GM18870 (cell line): Measurements from ENCODE around the gene SNN.

Source experiments
- ATAC-seq: cut with Tn5 transposase; IDR thresholded peaks from one replicate; pipeline ENCODE4 v1.9.1; 2021; ENCODE audit warnings: moderate library complexity; ENCODE audit not compliant: unreplicated experiment

Gene SNN

DNA sequence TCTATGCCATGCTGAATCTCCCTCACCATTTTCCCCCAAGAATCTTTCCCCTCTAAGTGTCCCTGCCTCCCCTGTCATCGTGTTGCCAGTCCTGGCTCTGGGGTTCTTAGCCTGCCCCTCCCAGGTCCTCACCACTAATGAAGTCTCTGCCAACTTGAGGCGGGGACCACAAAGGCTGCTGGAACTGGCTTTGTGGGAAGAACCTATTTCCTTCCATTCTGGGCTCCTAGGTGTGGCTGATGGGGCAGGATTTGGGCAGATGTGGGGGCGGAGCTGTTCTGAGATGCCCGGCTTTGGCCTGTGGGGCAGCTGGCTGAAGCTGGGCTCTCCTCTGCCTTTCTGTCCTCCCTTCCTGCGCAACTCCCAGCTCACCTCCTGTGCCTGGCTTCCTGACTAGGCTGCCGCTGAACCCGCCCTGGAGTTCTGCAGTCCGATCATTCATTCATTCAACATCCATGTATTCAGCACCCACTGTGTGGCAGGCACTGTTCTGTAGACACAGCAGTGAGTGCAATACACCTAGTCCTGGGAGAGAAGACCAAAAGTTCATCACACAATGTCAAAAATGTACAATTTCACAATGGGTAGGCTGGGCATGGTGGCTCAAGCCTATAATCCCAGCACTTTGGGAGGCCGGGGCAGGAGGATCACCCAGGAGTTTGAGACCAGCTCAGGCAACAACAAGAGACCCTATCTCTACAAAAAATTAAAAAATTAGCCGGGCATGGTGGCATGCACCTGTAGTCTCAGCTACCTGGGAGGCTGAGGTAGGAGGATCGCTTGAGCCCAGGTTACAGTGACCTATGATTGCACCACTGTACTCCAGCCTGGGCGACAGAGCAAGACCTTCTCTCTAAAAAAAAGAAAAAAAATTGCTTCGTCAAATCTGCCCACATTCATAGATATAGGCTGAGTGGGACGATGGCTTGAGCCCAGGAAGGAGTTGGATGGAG, 1.9 kb upstream of the SNN start:
- no peak for ATAC-seq

DNA sequence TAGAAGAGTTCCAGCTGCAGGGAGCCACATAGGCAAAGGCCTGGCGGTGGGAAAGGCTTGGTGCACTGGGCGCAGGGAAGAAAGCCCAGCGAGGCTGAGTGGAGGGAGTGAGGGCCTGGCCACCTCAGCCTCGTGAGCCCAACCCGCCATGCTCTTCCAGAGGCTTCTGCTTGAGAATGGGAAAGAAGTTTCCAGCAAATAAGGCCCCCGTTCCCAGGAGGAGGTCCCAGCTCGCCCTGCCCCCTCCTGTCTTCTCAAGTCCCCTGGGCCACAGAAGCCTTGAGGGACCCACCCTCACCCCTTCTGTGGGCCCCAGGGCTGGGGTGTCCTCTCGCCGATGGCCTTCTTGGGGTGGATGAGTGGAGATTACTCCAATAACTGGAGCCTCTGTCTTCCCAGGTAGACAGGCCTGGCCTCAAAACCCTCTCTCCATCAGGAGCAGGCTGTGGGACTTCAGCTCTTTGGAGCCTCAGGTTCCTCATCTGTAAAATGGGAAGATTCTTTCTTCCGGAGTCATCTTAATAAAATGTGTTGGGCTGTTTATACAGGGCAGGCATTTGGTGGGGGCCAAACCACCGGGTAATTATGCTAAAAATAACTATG, 933 bp upstream of the SNN start:
- ATAC-seq: no peak

DNA sequence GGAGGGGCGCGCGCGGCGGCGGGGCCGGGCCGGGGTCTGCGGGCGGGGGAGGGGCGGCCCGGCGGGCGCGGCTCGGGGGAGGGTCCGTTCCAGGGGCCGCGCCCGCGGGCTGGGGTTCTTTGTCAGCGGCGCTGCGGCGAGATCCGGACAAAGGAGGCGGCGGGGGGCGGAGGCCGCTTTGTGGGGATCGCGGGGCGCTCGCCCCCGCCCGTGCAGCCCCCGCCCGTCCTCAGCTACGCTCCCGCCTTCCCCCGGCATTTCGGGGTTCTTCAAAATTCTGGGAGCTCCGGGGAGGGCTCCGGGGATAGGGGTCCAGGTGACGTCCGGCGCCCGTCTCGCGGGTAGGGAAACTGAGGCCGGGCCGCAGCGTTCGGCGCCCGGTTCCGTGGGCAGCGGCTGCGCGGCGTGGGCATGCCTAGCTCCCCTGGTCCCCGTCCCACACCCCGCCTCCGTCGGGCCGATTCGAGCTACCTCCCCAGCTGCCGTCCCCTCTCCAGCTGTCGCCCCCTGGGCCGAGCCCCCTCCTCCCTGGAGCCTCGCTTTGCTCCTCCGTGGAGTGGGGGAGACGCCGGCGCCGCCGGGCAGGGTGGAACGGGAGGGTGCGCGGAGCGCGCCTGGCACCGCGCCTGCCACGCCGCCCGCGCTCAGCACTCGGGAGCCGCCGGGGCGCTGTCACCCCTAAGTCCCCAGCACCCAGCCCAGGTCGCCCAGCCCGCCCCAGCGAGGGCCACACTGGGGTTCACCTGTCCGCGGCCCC, 546 bp downstream of the SNN start:
- ATAC-seq: no peak

DNA sequence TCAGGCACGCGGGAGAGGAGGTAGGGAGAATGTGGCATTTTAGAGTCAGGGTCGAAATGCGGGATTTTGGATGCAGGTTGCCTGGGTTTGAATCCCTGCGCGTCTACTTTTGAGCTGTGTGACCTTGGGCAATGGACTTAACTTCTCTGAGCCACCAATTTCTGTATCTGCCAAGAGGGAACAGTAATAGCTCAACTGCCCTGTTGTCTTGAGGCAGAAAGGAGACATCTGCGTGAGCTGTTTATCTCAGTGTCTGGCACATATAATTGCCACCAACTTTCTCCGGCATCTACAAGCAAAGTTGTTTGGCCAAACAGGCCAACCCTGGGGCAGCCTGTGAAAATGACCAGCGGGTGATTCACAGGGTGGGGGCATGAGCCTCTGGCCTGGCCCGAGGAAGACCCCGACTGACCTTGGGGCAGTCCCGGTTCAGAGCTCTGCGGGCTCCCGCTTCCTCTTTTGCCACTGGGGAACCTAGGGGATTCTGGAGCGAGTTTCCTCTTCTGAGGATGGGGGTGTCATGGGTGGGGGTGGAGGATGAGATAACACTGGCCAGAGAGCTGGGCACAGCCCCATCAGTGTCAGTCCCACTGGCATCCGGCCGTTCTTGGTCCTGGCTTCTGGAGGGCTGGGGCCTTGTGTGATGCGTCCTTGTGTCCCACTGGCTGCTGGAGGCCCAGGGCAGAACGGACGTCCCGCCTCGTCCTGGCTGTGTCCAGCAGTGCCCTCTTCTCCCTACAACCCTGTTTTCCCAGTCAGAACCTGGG, 1.3 kb downstream of the SNN start:
- ATAC-seq: no peak

DNA sequence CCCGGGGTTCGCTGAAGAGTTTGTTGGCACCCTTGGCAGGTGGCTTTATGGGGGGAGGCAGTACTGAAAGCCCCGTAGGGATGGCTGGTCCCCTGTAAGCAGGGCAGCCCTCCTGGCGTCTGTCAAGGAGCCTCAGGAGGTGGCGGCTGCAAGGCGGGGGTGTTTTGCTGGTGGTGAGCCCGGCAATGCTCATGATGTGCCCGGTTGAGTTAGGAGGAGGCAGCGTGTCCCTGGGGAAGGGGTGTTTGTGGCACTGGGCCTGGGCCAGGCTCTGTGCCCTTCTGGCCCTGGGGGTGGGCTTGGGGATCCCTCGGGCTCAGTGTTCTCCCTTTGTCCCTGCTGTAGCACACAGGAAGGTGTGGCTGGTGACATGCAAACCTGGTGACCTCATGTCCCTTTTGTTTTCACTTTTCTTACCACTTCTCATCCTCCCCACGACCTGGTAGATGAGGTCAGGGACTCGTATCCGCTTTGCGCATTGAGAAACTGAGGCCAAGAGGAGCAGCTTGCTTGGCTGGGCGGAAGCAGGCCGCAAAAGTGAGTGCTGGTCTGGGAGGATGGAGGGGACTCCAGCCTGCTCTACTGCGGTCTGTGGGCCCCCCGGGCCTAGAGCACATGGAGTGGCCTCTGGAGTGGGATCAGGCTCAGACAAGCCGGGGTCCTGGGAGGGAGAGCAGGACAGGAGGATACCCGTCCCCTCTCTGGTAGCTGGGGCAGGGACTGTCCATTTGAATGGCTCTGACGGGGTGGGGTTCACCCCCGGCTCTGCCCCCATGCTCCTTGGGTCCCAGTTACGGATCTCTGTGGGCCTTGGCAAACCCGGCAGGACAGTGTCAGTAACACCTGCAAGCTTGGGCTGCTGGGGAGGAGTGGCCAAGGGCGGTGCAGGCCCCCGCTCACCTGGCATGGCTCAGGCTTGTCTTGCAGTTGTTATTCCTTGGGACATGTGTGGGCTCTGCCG, 2.2 kb downstream of the SNN start:
- no peak for ATAC-seq

DNA sequence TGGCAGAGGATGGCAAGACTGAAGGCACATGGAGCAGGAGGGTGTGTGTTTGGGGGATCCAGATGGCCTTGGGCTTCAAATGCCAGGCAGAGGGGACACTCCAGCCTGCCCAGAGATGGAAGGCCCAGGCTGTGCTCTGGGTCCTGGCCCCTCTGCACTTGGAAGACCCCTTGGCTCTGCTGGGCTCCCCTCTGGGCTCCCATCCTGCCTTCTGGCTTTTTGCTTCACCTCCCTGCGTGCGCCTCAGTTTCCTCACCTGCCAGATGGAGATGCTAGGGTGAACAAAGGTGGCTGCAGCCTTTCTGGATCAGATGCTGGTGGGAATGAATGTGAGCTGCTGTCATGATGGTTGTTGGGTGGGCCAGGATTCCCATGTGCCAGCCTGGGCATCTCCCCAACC, 3.0 kb downstream of the SNN start:
- no peak for ATAC-seq

DNA sequence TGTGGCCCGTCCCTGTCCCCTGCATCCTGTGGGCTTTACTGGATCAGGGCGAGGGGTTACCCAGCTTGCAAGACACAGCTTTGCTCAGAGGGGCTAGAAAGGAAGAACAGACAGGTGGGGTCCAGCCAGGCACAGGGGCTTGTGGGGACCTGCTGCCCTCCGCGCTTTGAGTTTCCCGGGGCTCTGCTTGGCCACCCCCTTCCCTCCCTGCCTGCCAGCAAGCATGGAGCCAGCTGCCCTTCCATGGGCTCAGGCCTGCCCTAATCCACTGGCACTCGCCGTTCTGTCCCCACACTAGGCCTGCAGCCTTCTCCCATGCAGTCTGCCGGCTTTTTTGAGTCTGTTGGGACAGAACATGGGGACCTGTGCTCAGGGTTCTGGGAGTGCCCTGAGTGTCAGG, 3.4 kb downstream of the SNN start:
- ATAC-seq: no peak

DNA sequence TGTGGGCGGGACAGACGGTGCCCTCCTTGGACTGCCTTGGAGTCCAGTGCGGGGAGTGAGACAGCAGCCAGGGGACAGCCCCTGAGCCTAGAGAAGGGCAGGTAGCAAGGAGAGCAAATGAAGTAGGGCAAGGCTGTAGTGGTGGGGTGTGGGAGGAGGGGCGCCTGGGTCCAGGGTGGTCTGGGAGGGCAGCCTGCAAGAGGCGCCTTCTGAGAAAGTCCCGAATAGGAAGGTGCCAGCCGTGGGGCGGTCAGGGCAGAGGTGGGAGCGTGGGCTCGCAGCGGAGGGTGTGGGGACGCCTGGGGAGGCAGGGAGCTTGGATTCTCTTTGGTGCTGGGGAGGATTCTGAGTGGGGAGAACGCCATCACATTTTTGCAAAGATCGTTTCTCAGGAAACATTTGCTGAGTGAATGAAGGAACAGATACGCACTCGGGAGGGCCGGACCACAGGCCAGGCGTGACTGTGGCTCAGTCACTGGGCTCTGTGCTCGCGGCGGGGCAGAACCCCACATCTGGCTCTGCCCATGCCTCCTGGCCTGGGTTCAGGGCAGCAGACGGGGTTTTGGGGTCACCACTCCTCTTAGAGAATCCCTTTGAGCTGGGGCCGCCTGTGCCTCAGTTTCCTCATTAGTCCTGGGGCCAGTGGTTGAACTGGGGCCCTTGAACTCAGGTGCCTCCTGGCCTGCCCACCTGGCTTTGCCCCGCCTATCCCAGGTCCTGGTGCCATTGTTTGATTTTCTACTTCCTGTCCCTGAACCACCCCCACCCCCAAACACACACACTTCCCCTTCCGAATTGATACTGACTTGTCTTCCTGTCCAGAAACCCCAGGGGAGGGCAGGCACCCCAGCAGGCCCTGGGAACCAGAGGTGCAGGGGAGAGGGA, 4.2 kb downstream of the SNN start:
- no peak for ATAC-seq

DNA sequence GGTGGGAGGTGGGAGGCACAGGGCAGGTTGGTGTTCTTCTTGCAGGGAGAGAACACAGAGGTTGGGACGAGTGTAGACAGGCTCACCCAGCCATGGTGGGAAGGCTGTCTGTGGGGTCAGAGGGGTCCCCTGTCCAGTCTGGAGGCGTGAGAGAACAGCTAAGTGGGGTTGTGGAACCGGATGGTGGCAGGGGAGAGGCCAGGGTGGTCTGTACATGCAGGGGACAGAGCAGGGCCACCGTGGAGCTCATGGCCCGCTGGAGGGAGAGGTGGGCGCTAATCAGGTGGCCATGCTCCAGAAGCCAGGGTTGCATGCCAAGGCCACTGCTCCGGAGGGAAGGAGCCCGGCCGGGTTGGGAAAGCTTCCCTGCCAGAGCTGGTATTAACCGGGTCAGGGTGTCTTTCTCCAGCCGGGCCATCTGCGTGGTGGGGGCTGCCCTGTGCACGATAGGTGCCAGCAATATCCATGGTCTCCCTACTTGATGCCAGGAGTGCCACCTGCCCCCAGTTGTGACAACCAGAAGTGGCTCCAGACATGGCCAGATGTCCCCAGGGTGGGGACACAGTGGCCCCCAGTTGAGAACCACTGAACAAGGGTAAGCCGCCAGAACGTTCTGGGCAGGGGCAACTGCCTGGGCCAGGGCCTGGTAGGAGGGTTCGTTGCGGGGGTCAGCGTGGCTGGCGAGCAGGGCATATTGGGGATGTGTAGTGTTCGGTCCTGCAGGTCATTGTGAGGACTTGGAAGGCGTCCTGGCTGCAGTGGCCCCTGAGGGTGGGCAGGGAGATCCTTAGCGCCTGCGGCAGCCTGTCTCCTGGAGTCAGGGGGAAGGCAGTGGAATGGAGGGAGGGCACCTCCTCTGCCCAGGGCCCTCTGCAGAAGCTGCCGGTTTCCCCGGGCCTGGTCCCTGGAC, 5.1 kb downstream of the SNN start:
- no peak for ATAC-seq

DNA sequence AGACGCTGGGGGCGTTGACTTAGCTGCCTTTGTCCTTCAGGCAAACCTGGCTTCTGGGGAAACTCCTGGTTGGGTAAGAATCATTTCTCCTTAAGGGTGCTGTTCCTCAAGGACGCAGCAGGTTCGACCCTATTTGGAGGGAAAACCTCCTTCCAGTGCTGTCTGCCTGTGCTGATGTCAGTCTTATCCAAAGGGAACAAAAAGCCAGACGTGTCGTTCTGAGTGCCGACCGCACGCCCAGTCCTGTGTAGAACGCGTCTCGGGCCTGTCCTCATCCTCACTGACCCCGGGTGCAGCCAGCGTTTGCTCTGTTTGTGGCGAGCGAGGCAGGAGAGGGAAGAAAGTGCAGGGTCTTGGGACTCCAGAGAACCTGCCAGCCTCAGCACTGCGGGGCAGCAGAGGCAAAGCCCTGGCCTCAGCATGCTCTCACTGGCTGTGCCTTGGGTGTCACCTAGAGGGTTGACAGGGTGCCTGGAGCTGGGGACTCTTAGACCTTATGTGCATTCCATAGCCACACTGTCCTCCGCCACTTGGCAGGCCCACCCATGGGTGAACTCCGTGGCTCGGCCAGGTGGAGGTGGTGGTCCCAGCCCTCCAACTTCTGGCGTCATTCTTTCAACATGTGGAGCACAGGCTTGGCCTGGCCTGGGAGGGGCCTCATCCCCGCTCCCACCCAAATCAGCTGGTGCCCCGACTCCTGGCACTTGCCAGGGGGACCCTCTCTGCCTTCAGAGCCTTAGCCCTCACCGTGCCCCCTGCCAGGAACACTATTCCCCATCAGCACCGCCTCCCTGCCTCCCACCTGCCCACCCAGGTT, 6.0 kb downstream of the SNN start:
- ATAC-seq: no peak

DNA sequence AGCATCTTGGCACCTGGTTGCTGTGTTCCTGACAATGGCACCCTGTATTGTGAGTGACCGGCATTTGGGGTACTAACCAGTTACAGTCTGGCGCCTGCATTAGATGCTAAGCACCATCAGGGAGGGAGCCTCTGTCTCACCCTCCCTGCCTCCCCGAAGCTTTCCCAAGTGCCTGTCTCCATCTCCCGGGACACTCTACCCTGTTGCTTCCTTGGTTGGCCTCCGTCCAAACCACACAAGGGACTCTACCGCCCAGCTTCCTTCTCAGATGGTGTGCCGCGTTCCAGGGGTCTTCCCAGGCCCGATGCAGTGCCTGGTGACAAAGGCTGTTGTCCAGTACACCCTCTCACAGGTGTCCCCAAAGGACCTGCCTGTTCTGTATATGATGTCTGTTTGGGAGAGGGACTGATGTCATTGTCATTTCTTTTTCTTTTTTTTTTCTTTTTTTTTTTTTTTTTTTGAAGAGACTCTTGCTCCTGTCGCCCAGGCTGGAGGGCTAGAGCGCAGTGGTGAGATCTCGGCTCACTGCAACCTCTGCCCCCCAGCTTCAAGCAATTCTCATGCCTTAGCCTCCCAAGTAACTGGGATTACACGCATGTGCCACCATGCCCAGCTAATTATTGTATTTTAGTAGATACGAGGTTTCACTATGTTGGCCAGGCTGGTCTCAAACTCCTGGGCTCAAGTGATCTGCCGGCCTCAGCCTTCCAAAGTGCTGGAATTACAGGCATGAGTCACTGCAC, 6.7 kb downstream of the SNN start:
- ATAC-seq: no peak

DNA sequence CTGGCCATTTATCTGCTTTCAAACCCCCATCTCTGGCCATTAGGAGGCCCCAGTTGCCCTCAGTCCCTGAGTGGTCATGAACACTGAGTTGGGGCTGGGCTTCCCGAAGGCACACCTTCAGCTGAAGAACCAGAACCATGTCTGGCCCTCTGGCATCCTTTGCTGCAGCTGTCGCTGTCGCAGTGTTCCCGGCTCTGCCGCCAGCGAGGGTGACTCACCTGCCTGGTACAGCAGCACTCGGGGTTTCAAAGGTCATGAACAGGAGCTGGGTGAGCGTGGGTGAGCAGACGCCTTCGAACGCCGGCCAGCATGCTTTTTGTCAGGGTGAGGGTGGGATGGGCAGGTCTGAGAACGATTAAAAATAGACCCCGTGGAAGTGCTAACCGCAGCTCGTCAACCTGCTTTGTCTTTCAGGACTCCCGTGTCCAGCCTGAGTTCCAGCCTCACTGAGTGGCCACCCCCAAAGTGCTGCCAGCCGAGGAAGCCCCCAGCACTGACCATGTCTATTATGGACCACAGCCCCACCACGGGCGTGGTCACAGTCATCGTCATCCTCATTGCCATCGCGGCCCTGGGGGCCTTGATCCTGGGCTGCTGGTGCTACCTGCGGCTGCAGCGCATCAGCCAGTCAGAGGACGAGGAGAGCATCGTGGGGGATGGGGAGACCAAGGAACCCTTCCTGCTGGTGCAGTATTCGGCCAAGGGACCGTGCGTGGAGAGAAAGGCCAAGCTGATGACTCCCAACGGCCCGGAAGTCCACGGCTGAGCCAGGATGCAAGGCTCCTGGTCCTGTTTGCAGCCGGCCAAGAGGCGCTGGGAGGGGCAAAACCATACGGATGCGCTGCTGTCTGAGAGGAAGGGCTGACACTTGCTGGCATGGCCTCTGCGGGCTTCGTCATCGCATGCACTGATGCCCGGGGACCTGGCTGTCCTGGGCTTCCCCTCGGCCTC, 7.6 kb downstream of the SNN start:
- no peak for ATAC-seq

DNA sequence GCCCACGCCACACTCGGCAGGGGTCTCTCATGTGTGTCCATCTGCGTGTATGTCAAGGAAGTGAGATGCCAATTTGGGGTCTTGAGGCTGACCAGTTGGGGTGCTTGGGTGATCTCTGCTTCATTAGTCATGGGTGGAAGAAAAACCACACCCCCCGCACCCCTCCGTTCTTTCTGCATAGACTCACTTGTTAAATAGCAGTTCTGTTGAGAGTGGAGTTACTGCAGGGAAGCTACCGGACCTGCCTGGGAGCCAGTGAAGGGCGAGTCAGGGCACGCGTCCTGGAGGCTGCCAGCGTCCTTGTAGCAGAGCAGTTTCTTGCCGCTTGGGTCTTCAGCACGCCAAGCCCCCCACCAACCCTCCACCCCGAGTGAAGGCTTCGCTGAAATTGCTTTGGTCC, 8.5 kb downstream of the SNN start:
- ATAC-seq: no peak

DNA sequence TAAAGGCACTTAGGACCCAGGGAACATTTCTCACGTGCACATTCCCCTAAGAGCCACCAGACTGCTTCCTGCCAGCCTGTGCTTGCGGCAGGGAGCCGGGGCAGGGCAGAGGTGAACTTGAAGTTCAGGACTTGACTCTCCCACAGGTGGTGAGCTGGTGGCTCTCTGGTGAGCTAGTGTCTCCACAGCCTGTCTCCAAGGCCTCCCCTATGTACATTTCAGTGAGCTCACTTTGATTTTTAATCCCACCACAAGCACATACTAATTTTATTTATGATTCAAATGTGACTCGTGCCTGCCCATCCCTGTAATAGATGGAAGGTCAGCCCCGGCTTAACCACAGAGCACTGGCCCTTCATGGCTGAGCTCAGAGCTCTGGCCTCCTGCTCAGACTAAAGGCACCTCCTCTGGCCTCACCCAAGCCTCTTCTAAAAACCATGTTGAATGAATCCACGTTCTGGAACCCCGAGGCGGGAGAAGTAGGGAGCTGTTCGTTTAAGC, 9.2 kb downstream of the SNN start:
- no peak for ATAC-seq
